ENCODE results near the gene ZNF783.
"Not testable (repeated sequence)": the region's sequence is repeated elsewhere in the genome, so short reads cannot be mapped to it uniquely, and the experiment has no call there.

Gene ZNF783

DNA sequence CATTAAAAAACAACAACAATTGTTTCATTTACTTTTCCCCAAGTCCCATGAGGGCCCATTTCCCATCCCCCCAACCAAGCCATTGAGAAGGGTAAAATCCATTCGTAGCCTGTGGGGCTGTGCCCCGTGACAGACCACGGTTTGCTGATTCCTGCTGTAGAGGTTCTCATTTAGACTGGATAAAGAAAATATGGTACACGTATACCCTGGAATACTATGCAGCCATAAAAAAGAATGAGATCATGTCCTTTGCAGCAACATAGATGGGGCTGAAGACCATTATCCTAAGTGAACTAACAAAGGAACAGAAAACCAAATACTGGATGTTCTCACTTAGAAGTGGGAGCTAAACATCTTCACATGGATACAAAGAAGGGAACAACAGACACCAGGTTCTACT is 44.9 kb downstream of the ZNF783 start:
- DNase-seq = no peak

DNA sequence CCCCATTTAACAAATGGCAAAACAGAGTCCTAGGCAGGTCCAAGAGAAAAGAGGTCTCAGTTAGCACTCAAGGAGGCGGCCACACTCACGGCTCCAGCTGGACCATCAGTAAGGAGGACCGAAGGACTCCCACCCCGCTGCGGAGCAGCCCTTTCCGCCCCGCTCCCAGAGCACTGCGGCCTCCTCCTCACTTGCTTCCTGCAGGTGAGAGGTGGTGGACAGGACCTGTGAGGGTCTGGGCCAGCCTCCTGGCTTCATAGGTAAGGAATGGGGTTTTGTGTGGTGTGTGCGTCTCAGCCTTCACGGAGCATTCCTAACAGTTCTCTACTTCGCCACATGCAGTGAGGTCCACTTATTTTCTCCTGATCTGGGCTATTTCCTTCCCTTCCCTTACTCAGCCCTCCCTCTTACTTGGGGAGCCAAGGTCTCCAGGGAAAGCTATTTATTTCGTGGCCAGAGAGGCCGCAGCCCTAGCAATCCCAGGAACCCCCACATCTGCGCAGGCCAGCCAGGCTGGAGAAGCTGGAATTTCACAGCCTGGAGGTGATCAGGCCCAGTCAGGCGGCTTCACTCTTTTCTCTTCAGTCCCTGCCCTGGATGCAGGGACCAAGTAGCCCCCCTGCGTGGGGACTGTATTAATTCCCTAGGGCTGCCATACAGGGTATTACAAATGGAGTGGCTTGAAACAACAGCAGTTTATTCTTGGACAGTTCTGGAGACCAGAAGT is 45.9 kb downstream of the ZNF783 start:
- DNase-seq = no peak

DNA sequence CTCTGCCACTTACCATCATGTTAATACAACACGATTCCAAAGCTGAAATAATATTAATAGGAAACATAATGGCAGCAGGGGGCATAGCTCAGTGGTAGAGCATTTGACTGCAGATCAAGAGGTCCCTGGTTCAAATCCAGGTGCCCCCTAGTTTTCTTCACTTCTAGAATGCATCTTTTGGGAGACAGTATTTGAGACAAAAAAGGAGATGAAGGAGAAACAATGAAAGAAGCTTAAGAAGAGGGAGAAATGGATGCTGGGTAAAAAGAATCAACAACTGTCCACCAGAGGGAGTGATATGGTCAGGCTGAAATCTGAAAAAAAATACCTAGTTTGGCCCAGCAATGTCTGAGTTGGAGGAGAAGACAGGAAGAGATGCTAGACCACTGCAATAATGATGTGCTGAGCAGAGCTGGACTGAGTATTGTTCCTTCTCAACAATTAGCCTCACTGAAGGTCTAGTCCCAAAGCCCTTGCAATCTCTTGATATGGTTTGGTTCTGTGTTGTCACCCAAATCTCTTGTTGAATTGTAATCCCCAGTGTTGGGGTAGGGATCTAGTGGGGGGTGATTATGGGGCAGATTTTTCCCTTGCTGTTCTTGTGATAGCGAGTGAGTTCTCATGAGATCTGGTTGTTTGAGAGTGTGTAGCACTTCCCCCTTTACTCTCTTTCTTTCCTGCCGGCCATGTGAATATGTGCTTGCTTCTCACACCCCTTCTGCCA is 48.3 kb downstream of the ZNF783 start:
- peak; percentile 29 for DNase-seq

DNA sequence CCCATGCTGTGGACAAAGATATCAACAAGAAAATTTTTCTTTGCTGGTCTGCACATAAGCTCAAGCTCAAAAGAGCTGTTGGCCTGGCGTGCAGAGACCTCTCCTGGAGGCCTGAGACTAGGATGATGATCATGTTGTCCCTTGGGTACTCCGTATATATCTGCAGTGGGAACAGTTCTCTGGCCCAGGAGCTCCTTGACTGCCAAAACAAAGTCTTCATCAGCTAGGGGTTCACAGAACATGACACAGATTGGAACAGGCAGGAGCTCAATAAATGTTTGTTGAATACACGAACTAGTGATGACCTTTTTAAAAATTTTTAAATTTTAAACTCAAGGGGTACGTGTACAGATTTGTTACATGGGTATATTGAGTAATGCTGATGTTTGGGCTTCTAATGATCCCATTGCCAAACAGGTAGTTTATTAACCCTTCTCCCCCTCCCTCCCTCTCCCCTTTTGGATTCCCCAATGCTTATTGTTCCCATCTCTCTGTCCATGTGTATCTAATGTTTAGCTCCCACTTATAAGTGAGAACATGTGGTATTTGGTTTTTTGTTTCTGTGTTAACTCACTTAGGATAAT is 49.1 kb downstream of the ZNF783 start:
- no peak for DNase-seq

DNA sequence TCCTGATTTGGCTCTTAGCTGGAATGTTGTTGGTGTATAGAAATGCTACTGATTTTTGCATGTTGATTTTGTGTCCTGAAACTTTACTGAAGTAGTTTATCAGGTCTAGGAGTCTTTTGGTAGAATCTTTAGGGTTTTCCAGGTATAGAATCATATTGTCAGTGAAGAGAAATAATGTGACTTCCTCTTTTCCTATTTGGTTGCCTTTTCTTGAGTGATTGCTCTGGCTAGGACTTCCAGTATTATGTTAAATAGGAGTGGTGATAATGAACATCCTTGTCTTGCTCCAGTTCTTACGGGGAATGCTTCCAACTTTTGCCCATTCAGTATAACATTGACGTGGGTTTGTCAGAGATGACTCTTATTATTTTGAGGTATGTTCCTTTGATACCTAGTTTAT is 52.0 kb downstream of the ZNF783 start:
- no peak for DNase-seq

DNA sequence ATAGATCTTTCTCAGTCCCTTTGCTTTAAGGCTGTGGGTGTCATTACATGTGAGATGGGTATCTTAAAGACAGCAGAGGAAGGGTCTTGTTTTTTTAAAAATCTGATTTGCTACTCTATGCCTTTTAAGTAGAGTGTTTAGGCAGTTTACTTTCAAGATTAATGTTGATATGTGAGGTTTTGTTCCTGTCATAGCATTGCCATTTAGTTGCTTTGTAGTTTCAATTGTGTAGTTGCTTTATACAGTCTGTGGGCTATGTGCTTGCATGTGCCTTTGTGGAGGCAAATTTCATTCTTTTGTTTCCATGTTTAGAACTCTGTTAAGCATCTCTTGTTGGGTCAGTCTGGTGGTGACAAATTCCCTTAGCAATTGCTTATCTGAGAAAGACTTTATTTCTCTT is 54.6 kb downstream of the ZNF783 start:
- DNase-seq = no peak

DNA sequence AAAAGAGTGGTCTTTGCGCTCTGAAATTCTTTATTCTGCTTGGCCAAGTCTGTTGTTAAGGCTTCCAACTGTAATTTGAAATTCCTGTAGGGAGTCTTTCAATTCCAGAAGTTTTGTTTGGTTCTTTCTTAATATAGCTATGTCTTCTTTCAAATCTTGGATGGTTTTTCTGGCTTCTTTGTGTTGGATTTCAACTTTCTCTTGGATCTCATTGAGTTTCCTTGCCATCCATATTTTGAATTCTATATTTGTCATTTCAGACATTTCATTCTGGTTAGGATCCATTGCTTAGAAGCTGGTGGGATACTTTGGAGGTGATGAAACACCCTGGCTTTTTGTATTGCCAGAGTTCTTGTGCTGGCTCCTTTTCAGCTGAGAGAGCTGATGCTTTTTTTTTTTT is 55.5 kb downstream of the ZNF783 start:
- DNase-seq = no peak

DNA sequence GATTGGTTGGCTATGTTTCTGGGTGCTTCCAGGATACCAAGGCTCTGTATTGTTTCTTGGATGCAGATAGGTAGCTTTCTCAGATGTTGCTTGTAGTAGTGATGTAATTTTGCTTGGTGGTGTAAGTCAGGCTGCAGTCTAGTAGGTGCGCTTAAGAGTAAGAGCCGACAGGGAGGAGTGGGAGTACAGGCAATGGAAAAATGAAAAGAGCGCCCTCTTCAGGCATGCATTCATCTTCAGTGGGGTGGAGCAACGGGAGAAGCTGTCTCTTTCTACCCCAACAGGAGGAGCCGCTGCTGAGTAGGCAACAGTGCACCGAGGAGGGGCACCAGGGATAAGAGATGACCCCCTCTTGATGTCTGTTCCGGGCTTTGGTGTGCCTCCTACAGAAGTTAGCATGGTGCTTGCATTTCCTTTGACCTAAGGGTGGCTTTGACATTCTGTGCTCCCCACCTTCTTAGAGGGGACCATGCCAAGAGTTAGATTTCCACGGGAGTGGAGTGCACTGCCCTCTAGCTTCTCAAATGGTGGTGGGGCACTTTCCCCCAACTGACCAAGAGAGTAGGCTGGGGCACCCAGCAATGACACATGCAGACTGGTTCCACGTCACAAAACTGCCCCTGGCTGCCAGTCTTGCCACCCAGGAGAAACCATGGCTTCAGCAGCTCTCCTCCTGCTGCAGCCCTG is 56.1 kb downstream of the ZNF783 start:
- DNase-seq = no peak

DNA sequence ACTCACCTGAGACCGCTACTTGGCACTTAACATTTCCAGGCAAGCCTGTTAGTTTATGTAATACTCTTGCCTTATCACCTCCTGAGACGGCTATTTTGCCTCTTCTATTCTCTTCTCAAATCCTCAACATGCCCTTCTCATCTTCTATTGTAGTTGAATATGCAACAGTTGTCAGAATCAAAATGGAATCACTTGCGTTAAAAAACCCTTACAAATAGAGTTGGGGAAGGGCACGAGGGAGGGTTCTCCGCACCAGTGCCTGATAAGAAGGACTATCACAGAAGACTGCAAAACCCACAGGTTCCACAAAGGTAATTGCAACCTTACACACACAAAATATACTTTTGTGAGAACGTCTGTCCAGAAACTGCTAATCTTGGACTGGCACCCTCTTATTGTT is 57.4 kb downstream of the ZNF783 start:
- DNase-seq = no peak

DNA sequence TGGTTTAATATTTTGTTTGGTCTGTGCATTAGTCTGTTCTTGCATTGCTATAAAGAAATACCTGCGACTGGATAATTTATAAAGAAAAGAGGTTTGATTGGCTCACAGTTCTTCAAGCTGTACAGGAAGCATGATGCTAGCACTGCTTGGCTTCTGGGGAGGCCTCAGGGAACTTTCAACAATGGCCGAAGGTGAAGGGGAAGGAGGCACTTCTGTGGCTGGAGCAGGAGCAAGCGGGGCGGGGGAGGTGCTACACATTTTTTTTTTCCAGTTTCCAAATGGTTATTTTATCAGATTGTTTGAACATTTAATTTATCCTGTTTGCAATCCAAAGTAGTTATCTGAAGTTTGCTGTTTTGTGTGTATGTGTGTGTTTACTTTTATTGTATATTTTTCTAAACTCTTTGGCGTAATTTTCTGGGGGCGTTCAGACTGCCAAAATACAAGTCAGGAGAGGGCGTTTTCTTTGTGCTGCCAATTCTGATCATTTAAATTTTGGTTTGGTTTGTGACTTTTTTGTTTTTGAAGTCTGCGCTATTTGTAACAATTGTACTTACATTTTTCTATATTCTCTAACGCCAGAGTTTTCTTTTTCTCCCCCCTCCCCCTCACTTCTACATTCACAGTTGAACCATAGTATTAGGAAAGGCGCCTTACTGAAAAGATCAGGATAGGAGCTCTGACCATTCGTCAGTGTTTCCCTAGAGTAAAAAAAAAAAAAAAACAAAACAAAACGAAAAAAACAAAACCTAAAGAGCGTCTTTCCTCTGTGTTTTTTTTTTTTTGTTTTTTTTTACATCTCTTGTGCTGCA is 58.5 kb downstream of the ZNF783 start:
- DNase-seq = no peak

DNA sequence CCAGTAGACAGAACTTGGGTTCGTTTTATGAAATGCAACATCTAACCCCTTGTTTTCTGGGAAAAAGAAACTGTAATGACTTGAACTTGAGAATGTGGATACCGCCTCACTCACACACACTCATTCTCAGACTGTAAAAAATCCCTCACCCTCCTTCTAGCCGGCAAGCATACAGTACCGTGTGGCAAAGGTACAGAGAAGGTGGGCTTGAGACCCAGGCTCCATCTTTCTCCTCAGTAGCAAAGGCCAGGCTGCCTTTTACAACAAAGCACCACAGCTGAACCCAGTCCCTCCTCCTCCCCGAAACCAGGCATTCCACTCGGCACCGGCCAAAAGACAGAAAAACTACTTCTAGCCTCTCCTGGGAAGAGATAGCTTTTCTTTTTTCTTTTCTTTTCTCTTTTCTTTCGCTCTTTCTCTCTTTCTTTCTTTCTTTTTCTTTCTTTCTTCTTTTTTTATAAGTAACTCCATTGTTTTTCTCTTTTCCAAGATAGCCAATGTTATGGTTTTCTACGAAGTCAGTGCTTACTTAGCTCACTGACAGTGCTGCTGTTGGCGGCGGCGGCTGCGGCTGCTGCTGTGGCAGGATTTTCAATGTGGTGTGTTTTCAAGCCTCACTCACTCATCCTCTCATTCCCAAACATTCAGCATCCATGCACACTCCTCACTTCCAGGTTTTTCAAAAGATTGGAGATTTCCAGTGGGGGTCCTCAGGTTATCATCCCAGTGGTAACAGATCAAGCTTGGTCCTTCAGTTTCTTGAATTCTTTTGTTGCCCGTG is 59.3 kb downstream of the ZNF783 start:
- DNase-seq = not testable (repeated sequence)

DNA sequence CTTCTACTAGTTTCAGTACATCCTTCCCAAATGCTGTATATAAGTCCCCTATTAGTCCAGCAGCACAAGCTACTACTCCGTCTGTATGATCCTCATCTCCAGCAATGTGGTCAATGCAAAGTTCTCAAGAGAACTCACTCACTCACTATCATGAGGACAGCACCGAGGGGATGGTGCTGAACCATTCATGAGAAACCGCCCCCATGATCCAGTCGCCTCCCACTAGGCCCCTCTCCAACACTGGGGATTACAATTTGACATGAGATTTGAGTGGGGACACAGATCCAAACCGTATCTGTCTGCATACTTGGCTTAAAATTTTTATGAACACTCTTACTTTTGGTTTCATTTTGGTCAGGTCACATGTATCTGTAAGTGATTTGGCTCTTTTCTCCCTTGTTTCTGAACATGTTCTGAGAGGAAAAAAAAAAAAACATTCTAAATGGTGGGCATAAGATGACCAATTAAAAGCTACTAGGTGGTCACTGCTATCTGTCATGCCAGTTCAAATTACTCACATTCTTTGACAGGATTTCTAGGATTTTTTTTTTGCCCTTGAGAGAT is 60.1 kb downstream of the ZNF783 start:
- DNase-seq = no peak

DNA sequence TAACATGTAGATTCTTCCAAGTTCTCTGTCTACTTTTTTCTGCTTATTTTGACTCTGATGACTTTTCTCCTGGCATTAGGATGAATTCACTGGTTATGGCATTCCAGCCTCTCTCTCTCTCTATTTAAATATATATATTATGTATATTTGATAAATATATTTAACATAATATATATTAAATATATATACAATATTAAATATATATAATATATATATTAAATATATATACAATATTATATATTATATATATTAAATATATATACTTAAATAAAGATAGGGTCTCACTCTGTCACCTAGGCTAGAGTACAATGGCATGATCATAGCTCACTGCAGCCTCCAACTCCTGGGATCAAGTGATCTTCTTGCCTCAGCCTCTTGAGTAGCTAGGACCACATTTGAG is 60.7 kb downstream of the ZNF783 start:
- no peak for DNase-seq

DNA sequence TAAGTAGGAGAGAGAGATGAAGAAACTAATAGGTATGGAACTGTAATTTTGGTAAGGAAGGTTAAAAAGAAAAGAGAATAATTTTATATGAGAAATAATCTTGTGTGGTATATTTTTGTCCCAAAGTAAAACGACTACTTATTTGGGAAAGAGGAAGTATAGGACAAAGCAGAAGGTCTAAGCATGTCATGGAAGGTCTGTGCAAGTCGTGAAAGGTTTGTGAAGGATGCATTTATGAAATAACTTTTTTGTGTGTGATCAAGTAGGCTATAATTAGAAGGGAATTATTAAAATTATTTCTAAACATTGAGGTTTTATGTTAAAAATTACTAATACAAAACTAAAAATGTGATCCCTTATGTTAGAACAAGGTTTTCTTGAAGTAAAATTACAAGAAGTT is 63.3 kb downstream of the ZNF783 start:
- DNase-seq = no peak

DNA sequence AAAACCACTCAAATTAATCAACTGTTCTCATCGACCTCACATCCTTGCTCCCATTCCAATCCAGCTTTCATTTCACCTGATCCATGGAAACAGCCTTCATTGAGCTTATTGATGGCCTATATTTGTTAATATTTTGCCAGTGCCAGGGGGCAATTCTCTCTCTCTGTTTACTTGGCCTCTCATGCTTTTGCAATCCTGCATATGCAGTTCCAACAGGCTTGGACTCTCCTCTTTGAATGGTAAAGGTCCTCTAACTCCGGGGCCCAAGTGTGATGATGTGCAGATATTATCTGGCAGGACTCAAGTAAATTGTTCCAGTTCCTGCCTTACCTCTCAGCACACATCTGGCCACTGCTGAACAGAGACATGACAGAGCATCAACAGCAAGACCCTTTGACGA is 67.3 kb downstream of the ZNF783 start:
- DNase-seq = no peak

DNA sequence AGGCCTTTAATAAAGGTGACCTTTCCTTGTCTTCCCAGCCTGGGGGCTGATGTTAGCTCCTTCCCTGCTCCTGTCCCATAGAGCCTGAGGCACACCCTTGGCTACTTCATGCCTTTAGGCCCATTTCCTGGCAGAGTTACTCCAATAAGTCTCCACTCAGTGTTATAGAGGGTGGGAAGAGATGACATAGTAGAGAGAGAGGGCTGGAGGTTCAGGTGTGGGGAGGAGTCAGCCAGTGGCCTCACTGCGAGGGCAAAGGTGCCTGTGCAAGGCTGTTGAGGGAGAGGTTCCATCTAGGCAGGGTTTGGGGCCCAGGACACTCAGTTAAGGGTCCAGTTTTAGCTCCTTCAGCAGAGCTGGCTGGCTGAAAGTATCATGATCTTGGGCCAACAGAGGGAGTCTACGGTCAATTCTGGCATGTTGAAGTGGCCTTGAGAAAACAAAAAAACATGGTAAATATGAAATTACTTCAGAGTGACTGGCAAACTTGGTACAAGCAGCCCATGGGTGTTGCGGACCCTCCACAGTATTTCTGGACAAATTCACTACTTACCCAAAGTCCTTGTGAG is 67.9 kb downstream of the ZNF783 start:
- DNase-seq = no peak

DNA sequence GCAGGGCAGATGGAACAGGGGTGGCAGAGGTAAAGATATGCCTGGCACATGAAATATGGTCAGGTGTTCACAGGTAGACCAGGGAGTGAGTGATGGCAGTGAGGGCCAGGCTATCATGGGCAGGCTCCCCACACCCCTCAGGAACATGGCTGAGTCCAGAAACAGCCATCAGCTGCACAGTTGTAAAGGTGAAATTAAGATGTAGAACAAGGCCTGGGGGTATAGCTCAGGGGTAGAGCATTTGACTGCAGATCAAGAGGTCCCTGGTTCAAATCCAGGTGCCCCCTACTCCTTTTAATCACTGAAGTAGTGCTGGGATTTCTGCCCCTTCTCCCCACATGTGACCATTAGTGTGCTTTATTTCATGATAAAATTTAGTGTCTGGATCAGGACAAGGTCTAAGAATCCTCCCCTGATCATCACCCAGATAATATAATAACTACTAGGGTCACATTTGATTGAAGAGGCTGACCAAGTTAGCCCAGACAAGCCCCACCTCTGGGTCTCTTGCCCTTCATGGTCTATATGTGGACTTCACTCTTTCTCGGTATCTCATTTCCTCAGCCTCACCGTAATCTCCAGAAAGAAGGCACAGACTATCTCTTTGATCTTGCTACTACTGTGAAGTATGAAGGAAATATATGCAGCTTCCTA is 69.0 kb downstream of the ZNF783 start:
- DNase-seq = no peak

DNA sequence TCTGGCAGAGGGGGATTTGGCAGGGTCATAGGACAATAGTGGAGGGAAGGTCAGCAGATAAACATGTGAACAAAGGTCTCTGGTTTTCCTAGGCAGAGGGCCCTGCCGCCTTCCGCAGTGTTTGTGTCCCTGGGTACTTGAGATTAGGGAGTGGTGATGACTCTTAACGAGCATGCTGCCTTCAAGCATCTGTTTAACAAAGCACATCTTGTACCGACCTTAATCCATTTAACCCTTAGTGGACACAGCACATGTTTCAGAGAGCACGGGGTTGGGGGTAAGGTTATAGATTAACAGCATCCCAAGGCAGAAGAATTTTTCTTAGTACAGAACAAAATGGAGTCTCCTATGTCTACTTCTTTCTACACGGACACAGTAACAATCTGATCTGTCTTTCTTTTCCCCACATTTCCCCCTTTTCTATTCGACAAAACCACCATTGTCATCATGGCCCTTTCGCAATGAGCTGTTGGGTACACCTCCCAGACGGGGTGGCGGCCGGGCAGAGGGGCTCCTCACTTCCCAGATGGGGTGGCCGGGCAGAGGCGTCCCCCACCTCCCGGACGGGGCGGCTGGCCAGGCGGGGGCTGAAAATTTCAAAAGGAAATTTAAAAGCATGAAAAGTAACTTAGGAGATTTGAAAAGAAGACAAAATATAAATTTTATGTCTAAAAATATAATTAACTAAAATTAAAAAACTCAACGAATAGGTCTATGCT is 70.8 kb downstream of the ZNF783 start:
- not testable (repeated sequence) for DNase-seq

DNA sequence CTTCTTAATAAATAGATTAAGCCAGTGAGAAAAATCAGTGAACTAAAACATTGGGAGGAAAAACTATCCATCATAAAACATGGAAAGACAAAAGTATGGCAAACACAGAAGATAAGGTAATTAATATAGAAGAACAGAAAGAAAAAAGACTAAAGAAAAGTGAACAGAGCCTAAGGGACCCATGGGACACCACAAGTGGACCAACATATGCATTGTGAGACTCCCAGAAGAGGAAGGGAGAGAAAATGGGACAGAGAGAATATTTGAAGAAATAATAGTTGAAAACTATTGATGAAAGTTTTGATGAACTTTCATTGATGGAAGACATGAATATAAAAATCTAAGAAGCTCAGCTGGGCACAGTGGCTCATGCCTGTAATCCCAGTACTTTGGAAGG is 71.3 kb downstream of the ZNF783 start:
- DNase-seq = no peak

DNA sequence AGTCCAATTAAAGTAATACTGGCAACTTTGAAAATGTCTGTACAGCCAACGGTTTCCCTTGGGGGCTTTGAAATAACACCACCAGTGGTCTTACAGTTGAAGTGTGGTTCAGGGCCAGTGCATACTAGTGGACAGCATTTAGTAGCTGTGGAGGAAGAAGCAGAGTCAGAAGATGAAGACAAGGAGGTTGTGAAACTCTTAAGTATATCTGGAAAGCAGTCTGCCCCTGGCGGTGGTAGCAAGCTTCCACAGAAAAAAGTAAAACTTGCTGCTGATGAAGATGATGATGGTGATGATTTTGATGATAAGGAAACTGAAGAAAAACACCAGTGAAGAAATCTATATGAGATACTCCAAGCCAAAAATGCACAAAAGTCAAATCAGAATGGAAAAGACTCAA is 72.2 kb downstream of the ZNF783 start:
- no peak for DNase-seq

Data from NCI-H1105 (cell line).